Tibial nerve (tissue), 4 donors: Measurements from ENCODE around the gene ADAD2.

ENCODE experiments used
- EP300 ChIP-seq, 2 donors: sonication (generic); formaldehyde crosslinking; IDR thresholded peaks; one replicate each; pipeline ENCODE4 v1.6.1; 2017; ENCODE audit warnings: antibody characterized with exemption in 2 of 2, mild to moderate bottlenecking in 1 of 2
- POLR2A ChIP-seq, 2 donors: fragments of 450-650 bp; IDR thresholded peaks; one replicate each; pipeline ENCODE4 v1.6.1; 2017; ENCODE audit warnings: antibody characterized with exemption in 2 of 2, mild to moderate bottlenecking in 2 of 2, moderate library complexity in 2 of 2
- TF ChIP-seq, protein P1 (sequence below), 5 experiments: fragments of 200-600 bp in 3 of 5; fragments of 450-650 bp in 2 of 5; sonication (generic) in 3 of 5; IDR thresholded peaks; one replicate each; pipeline ENCODE4 v1.5.1; 2016 to 2019; ENCODE audit warnings: antibody characterized with exemption in 5 of 5, mild to moderate bottlenecking in 3 of 5, moderate library complexity in 2 of 5

DNA sequence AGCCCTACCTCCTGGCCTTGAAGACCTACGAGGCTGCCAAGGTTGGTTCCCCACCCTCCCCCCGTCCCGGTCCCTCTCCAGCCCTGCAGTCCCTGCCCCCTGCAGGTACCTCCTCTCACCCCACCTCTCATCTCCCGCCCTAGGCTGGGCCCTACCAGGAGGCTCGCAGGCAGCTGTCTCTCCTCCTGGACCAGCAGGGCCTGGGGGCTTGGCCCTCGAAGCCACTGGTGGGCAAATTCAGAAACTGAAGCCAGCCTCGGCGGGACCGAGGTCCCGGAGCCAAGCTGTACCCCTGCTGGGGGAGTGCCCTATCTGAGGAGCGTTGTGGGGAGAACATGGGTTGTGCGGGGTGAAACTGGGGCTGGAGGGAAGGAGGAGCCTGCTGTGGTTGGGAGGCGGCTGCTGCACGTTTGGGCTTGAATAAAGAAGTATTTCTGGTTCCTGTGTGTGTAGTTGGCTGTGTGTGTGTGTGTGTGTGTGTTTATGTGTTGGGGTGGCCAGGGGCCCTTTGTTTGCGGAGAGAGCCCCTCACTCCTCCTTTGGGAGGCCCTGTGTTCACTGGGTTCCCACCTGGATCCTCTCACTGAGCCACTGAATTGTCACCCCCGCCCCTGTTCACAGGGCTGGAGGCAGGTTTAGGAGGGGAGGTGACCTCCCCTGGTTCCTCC lies 5.9 kb downstream of the ADAD2 start:
- TF ChIP-seq EP300 (IDR thresholded peaks at IDR 0.05) (no peak), POLR2A (IDR thresholded peaks at IDR 0.05) (no peak)
- TF ChIP-seq, protein P1, sequence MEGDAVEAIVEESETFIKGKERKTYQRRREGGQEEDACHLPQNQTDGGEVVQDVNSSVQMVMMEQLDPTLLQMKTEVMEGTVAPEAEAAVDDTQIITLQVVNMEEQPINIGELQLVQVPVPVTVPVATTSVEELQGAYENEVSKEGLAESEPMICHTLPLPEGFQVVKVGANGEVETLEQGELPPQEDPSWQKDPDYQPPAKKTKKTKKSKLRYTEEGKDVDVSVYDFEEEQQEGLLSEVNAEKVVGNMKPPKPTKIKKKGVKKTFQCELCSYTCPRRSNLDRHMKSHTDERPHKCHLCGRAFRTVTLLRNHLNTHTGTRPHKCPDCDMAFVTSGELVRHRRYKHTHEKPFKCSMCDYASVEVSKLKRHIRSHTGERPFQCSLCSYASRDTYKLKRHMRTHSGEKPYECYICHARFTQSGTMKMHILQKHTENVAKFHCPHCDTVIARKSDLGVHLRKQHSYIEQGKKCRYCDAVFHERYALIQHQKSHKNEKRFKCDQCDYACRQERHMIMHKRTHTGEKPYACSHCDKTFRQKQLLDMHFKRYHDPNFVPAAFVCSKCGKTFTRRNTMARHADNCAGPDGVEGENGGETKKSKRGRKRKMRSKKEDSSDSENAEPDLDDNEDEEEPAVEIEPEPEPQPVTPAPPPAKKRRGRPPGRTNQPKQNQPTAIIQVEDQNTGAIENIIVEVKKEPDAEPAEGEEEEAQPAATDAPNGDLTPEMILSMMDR (IDR thresholded peaks at IDR 0.05), result no peak
